GM19452 (cell line): ENCODE data around the gene PNLIPRP3.

Source experiments
- ATAC-seq: cut with Tn5 transposase; IDR thresholded peaks from one replicate; pipeline ENCODE4 v1.9.1; 2021; ENCODE audit not compliant: unreplicated experiment

The PNLIPRP3 gene

GRCh38 chr10:116444527-116445142 lies 17.0 kb downstream of the PNLIPRP3 start:
- peak; percentile 82 for ATAC-seq

GRCh38 chr10:116450861-116451260 lies 23.2 kb downstream of the PNLIPRP3 start:
- no peak for ATAC-seq

GRCh38 chr10:116451711-116452337 lies 24.2 kb downstream of the PNLIPRP3 start:
- no peak for ATAC-seq

- no peak for ATAC-seq
Observed at GRCh38 chr10:116452338-116452720, 24.7 kb downstream of the PNLIPRP3 start.

- no peak for ATAC-seq
Observed at GRCh38 chr10:116457488-116457887, 29.8 kb downstream of the PNLIPRP3 start.

DNA sequence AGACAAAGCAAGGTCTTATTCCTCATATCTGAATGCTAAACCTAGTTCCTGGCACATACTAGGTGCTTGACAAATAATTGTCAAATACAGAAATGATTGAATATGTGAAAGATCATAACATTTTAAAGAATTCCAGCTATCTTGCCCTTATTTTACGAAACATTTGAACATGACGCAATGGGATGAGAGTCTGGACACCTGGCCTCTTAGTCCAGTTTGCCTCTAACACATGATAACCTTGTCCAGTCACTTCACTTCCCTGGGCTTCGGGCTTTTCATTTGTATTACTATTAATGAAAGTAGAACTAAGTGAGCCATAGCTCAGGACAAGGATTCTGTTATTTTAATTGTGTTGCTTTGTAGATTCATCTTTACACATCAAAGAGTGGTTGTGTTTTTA lies 32.6 kb downstream of the PNLIPRP3 start:
- no peak for ATAC-seq

DNA sequence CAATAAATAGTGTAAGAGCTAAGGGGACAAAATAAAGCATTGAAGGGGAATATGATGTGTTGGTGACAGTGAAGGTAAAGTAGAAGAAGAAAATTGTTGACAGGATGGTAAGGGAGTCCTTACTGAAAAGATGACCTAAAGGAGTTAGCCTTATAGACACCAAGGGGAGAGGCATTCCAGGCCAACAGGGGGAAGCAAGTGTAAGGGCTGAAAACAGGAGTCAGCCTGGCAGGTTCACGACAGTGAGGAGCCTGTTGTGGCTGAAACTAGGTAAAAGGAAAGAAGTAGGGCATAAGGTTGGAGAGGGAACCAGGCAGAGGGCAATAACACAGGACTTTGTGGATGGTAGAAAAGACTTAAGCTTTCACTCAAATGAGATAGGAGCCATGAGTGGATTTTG lies 34.0 kb downstream of the PNLIPRP3 start:
- ATAC-seq, result no peak

DNA sequence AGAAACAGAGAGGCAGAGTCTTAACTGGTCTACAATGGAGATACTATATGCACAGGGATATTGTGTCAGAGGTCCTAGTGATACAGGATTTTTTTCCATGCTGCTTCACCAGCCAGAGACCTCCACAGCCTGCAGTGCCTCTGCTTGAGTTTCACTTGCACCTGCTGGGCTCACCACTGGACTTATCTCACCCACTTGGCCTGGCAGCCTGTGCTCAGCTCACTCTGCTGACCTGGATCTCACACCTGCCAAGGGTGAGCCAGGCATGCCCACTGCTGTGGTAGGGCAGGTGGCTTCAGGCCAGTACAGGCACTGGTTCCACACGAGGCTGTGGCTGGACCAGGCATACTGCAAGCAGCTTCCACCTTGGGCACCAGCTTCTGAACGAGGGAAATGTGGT lies 36.6 kb downstream of the PNLIPRP3 start:
- ATAC-seq, result no peak

DNA sequence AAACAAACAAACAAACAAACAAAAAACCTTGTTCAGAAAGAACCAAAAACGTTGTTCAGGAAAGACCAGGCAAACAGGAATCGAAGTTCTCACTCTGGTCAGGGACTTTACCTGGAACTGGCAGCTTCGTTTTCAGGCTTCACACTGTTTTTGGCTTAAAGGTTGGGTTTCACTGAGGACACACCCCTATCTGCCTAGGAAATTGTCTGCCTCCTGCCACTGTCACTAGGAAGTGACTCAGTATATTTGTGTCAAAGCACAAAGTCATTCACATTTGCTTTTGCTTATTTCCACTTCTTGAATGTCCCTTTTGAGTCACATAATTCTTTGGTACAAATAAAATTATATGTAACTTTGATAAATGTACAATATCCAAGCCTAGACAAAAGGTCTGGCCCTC lies 37.9 kb downstream of the PNLIPRP3 start:
- no peak for ATAC-seq

- ATAC-seq, result no peak
Observed at GRCh38 chr10:116466715-116467422, 39.2 kb downstream of the PNLIPRP3 start.

DNA sequence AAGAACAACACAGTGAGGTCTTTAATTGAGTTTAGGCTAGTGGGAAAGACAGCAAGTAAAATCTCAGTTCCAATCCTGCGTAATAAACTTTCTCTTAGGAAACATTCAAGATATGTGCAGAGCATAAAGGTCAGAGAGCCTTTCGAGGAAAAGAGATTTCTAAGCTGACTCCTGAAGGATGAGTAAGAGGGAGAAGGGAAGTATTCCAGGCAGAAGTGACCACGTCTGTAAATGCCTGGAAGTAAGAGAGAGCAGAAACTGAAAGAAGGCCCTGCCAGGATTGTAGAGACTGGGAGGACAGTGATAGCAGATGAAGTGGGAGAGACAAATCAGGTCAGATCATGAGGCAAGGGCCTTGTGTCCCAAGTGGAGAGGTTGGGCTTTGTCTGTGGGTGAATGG lies 41.8 kb downstream of the PNLIPRP3 start:
- ATAC-seq, result no peak

DNA sequence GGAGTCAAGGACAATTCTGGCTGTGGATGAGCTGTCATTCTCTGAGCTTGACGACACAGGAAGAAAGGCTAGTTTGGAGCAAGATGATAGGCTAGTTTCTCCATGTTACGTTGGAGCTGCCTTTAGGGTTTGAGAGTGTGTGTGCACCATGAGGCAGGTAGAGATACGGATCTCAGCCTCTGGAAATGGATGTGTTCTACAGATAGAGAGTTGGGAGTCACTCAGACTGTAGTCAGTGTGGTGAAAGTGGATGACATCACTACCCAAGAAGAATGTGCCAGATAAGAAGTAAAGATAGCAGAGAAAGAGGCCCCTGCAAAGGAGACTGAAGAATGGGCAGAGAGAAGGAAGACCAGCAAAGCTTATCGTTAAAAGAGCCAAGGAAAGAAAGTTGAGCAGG lies 42.4 kb downstream of the PNLIPRP3 start:
- ATAC-seq, result no peak

DNA sequence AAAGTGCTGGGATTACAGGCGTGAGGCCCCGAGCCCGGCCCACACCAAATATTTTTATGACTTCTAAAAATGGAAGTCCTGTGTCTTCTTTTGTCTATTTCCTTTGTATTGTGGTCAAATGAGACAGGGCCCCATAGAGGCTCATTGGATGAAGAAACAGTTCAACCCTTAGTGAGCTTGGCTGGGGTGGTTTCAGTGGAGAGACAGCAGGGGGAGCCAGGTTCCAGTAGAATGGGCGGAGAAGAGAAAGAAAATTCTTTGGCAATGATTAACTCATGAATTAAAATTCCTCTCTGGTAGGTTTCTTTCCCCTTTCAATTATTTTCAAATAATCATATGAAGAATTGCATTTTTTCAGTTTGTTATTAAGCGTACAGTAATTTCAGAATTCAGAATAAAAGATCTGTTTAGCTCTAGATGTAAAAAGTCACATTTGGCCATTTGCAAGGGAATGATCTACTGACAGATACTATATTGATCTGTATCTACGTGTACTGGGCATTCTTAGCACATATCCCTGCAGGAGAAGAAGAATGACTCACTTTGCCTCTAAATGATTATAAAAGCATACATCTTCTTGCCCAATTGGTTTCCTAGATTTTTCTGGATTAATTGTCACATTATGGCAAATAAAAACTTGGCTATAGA lies 43.2 kb downstream of the PNLIPRP3 start:
- no peak for ATAC-seq

DNA sequence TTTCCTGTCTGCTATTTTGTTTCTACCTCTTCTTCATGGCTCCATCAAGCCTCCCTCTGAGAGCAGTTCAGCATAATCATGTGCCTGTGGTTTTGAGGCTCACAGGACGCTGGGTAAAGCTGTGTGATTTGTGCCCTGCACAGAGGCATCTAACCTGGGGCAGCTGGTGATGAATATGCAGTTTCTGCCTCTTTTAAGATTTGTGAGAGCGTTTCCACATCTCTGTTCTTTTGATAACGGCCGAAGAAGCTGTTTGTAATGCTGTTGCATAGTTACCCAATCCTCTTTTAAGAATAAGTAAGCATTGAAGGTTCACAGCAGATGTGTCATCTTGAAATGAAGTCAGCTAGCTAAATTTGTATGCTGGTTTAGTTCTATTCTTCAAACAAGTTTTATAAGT lies 45.2 kb downstream of the PNLIPRP3 start:
- no peak for ATAC-seq

GRCh38 chr10:116475866-116476265 lies 48.2 kb downstream of the PNLIPRP3 start:
- ATAC-seq, result no peak

DNA sequence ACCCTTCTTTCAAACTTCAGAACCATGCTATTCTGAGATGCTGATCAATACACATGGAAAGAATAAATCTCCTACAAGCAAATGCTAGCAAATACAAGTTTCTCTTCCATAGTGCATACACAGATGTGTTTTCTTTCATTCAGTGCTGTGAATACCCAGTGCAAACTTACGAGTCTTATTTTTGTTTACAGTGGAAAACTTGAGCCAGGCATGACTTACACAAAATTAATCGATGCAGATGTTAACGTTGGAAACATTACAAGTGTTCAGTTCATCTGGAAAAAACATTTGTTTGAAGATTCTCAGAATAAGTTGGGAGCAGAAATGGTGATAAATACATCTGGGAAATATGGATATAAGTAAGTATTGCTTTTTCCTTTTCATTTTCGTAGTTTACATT lies 48.8 kb downstream of the PNLIPRP3 start:
- ATAC-seq, result no peak

- no peak for ATAC-seq
Observed at GRCh38 chr10:116477986-116478664, 50.5 kb downstream of the PNLIPRP3 start.

DNA sequence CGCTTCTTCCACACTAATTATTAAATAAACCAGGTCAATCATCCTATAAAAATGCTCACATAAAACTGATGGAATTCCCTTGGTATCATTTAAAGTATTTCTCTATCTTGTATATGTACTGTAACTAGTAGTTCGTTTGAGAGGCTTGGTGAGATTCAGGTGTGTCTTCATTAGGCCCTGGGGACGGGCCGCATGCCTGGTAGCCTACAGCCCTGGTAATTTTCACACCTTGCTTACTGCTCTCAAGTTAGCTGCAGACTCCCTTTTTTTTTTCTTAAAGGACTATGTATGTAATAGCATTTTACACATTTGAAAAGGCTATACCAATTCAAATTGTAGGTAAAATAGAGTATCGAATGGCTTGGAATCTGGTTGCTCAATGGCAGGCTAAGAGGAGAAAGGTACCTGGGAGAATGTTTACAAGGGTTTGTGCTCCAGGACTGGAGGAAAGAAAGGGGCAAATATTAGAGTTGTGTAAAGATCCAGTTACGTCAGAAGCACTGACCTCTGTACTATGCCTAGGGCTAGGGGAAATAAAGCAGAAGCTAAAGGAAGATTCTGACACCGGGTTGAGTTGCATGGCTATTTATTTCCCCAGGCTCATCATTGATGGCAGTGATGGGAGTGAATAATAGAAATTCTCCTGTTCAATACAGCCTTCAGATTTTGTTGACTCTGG lies 59.3 kb downstream of the PNLIPRP3 start:
- no peak for ATAC-seq

- ATAC-seq, result no peak
Observed at GRCh38 chr10:116487522-116488430, 60.1 kb downstream of the PNLIPRP3 start.

DNA sequence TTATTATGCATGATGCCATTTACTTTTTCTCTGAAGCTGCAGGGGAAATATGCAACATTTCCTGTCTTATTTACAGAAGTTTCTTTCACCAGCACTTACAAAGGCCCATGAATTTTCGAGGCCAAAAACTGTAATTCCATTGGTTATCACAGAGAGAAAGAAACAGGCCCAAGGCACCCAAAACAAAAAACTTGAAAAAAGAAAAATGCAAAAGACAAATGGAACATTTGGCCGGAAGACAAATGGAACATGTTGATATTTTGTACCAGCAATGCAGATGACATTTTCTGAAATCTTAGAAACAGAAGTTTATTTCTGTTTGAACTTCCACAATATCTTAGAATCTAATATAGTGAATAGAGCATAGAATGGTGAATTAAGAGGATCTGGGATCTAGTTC lies 61.8 kb downstream of the PNLIPRP3 start:
- ATAC-seq, result no peak
